ENCODE measurements around the gene SH3BP4.

The SH3BP4 gene

GRCh38 chr2:235059161-235059560, 107.3 kb downstream of the SH3BP4 start:
- DNase-seq (ENCODE audit: low spot score), result no peak

GRCh38 chr2:235061656-235062055, 109.8 kb downstream of the SH3BP4 start:
- no peak for DNase-seq (ENCODE audit: low spot score)

GRCh38 chr2:235063471-235063961, 111.7 kb downstream of the SH3BP4 start:
- no peak for DNase-seq (ENCODE audit: low spot score)

- DNase-seq (ENCODE audit: low spot score), result no peak
These were observed 113.2 kb downstream of the SH3BP4 start for GRCh38 chr2:235064976-235065375.

GRCh38 chr2:235066490-235066889, 114.7 kb downstream of the SH3BP4 start:
- no peak for DNase-seq (ENCODE audit: low spot score)

- no peak for DNase-seq (ENCODE audit: low spot score)
These were observed 115.1 kb downstream of the SH3BP4 start for GRCh38 chr2:235066895-235067294.

GRCh38 chr2:235068701-235069100, 116.9 kb downstream of the SH3BP4 start:
- DNase-seq (ENCODE audit: low spot score), result no peak

- DNase-seq (ENCODE audit: low spot score), result no peak
These were observed 118.4 kb downstream of the SH3BP4 start for GRCh38 chr2:235070063-235070706.

- DNase-seq (ENCODE audit: low spot score), result no peak
These were observed 122.1 kb downstream of the SH3BP4 start for GRCh38 chr2:235073868-235074413.

GRCh38 chr2:235077046-235077445, 125.2 kb downstream of the SH3BP4 start:
- DNase-seq (ENCODE audit: low spot score), result no peak

- DNase-seq (ENCODE audit: low spot score), result no peak
These were observed 126.4 kb downstream of the SH3BP4 start for GRCh38 chr2:235078182-235078581.

GRCh38 chr2:235078914-235079472, 127.2 kb downstream of the SH3BP4 start:
- DNase-seq (ENCODE audit: low spot score), result no peak

- no peak for DNase-seq (ENCODE audit: low spot score)
These were observed 128.3 kb downstream of the SH3BP4 start for GRCh38 chr2:235080101-235080500.

GRCh38 chr2:235082578-235083338, 130.9 kb downstream of the SH3BP4 start:
- no peak for DNase-seq (ENCODE audit: low spot score)

GRCh38 chr2:235083822-235084221, 132.0 kb downstream of the SH3BP4 start:
- DNase-seq (ENCODE audit: low spot score), result no peak

GRCh38 chr2:235084424-235084823, 132.6 kb downstream of the SH3BP4 start:
- DNase-seq (ENCODE audit: low spot score), result no peak

- no peak for DNase-seq (ENCODE audit: low spot score)
These were observed 133.7 kb downstream of the SH3BP4 start for GRCh38 chr2:235085476-235085875.

GRCh38 chr2:235086481-235087184, 134.8 kb downstream of the SH3BP4 start:
- no peak for DNase-seq (ENCODE audit: low spot score)

GRCh38 chr2:235087832-235088495, 136.1 kb downstream of the SH3BP4 start:
- DNase-seq (ENCODE audit: low spot score), result no peak

GRCh38 chr2:235088496-235088921, 136.7 kb downstream of the SH3BP4 start:
- no peak for DNase-seq (ENCODE audit: low spot score)

- DNase-seq (ENCODE audit: low spot score), result no peak
These were observed 139.6 kb downstream of the SH3BP4 start for GRCh38 chr2:235091421-235091820.

GRCh38 chr2:235091983-235092382, 140.2 kb downstream of the SH3BP4 start:
- DNase-seq (ENCODE audit: low spot score), result no peak
